GM18505 (cell line): ENCODE results near the gene KRTAP10-4.
"Not testable (repeated sequence)": the region's sequence is repeated elsewhere in the genome, so short reads cannot be mapped to it uniquely, and the experiment has no call there.

Experiments
- ATAC-seq: cut with Tn5 transposase; IDR thresholded peaks from one replicate; pipeline ENCODE4 v1.9.1; 2021; ENCODE audit not compliant: unreplicated experiment
- POLR2A ChIP-seq: IDR thresholded peaks from 4 replicates; pipeline ENCODE4 v1.6.1; 2011; ENCODE audit warnings: borderline replicate concordance; ENCODE audit not compliant: insufficient read depth, insufficient read length; ENCODE audit errors: extremely low read depth

The KRTAP10-4 gene

DNA sequence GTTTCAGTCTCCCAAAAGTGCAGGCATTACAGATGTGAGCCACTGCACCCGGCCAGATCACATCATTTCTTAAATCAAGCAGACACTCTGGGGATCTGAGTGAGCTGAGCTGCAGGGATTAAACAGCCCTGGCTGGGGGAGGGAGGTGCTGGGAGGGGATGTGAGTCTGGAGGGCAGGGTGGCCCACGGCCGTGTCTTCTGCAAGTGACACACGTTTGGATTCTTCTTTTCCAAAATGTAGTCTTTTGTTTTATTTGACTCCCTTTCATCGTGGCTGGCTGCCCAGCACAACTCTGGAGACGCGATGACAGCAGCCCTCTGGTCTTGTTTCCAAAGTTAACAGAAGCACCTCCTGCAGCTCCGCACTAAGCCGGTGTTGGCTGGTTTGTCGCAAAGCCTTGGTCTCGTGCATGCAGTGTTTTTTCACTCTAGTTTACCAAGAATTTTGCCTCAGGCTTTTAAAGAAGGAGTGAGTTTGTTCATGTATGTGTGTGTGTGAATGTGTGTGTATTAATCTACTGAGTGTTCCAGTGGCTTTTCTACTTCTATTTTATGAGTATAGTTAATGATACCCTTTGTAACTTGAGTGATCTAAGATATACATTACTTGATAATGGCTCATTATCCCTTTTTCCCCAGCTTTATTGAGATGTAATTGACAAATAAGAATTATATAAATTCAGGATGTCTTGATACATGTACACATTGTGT, 9.7 kb downstream of the KRTAP10-4 start:
- ATAC-seq = no peak
- TF ChIP-seq POLR2A = no peak

DNA sequence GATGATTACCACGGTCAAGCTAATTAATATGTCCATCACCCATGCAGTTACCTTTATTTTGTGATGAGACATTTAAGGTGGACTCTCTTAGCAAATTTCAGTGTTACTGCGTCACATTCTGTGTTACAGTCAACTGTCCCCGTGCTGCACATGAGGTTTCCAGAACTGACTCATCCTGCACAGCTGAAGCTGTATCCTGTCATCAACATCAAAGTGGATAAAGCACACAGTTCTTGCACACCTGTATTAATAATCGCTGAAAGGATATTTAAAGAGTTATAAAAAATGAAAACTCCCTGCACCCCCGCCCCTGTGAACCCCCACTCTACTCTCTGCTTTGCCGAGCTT, 10.2 kb downstream of the KRTAP10-4 start:
- ATAC-seq = no peak
- TF ChIP-seq POLR2A = no peak

DNA sequence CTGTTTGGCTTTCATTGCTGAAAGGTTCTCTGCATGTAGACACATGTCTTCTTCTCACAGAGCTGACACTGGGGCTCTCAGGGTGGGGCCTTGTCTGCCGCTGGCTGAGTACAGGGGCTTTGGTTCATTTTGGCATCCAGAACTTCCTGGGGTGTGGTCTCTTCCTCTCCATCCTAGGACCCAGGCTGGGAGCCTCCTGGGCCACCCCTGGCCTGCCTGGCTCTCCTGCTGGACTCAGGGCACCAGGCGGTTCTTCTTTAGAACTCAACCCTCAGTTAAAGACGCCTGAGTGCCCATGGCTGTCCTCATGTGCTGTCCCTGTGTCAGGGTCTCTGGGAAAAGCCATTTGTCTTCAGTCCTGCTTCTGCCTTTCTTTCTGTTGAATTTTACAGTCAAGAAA, 12.4 kb downstream of the KRTAP10-4 start:
- no peak for TF ChIP-seq POLR2A
- no peak for ATAC-seq

DNA sequence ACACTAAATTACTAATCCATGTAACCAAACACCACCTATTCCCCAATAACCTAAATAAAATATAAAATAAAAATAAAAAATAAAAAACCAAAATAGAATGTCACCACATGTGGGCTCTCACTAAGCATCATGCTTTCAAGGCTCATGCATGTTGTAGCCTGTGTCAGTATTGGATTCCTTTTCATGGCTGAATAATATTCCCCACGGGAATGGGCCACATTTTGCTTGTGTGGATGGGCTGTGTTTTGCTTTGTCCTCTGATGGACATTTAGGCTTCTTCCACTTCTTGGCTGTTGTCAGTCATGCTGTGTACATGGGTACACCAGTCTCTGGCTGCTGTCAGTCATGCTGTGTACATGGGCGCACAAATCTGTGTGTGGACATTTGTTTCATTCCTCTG, 15.6 kb downstream of the KRTAP10-4 start:
- no peak for ATAC-seq
- TF ChIP-seq POLR2A = no peak

DNA sequence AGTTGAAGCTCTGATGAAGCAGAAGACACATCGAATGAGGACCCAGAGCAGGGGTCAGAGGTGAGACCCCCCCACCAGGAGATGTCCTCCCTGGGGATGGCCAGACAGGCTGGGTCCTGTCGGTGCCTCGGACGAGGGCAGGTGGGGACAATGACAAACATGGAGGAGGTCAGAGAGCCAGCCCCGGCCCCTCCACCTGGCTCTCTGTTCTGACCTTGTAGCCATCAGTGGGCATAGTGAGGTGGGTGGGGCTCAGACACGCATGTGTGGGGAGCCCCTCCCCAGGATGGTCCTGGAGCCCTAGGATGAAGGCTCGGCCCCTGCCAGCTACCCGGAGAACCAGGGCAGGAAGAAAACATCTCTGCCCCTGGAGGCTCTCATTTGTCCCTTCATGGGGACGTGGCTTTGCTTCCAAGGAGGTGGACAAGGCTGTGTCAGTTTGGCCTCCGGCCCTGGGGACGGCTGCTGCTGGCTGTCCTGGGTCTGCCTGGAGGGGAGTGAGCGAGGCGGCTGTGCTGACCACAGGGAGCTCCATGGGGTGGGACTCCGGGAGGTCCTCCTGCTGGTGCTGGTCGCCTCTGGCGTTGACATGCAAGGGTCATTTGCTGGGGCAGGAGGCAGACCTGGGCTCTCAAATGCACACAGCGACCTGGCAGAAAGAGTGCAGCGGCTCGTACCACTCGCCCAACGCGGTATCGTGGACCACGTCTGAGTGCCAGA, 16.2 kb downstream of the KRTAP10-4 start:
- no peak for ATAC-seq
- no peak for TF ChIP-seq POLR2A

DNA sequence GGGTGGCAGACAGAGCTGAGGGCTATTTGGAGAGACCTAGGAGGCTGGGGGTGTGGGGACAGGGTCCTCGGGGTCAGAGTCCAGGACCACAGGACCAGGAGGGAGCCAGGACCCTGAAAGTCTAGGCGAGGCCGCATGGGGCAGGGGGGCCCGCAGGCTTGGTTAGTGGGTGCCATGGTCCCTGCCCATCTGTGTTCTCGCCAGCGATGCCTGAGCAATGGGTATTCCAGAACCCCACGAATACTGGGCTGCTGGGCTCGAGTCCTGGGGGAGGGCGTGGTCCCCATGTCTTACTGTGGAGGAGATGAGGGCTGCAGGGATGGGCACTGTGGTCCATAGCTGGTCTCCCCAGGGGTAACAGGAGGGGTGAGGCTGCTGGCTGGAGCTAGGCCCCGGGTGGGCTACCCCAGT, 16.8 kb downstream of the KRTAP10-4 start:
- no peak for ATAC-seq
- TF ChIP-seq POLR2A = no peak

DNA sequence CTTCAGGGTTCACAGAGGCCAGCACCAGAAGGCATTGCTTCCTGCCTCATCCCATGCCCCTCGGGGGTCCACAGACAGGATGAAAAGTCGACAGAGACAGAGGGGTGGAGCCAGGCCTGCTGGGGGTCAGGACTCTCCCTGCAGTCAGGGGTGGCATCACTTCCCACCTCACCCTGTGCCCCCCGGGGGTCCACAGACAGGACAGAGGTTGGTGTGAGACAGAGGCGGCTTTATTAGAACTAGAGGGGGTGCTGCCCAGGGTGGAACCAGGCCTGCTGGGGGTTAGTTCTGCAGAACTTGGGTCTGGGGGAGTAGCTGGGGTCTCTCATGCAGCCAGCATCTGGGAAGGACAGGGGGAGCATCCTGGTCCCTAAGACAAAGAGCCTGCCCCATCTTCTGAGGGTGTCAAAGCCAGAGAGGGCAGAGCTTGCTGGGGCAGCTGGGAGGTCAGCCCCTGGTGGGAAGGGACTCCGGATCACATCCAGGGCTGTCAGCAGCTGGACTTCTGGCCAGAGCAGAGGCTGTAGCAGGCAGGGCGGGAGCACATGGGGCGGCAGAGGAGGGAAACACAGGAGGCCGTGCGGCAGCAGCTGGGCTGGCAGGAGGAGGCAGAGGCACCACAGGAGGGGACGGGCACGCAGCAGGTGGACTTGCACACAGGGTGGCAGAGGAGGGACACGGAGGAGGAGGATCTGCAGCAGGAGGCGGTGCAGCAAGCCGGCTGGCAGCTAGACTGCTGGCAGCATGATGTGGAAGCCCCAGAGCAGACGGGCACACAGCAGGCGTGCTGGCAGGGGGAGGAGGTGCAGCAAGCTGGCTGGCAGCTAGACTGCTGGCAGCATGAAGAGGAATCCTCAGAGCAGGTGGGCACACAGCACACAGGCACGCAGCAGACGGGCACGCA, 17.6 kb downstream of the KRTAP10-4 start:
- ATAC-seq = not testable (repeated sequence)

DNA sequence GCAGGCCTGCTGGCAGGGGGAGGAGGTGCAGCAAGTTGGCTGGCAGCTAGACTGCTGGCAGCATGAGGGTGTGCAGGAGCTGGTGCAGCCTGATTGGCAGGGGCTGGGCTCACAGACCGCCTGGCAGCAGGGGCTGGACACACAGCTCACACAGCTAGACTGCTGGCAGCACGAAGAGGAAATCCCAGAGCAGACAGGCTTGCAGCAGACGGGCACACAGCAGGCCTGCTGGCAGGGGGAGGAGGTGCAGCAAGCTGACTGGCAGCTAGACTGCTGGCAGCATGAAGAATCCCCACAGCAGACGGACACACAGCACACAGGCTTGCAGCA, 18.2 kb downstream of the KRTAP10-4 start:
- not testable (repeated sequence) for ATAC-seq

DNA sequence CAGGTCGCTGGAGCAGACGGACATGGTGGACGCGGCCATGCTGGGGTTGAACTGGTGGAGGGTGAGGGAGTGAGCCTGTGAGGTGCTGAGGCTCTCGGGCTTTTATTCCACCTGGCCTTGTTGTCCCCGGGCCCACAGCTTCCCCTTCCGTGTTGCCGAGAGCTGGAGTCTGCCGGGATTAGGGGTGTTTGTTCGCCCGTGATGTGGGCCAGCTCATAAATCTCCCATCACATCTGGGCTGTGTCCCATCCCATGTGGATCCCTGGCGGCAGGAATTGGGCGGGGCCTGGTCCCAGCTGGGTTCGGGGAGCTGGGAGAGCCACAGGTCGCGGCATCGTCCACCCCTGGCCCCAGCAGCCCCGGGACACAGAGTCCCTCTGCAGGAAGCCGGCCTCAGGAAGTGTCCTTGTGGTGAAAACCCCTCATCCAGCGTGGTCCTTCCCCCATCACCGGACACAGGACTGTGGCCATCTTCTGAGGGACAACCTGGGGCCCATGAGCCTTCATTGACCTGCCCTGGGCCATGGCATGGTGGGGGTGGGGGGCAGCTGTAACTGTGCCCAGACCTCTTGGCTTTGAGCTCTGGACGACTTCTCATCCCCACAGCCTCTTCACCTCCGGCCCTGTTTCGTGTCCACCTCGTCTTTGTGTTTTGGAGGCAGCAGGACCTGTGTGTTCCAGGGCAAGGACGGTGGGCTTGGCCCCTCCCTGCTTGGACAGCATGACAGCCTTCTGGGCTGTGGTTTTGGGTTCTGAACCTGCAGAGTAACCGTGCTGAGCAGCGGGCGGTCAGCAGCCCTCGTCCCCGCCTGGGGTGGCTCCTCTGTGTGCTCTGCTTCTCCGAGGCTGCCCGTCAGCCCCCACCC, 19.1 kb downstream of the KRTAP10-4 start, which contains the start of gene KRTAP10-6:
KRTAP10-6 (minus strand) TSS at position 60 of the 866 bp plus-strand sequence; CDS start at position 39, 21 bp downstream.
- no peak for TF ChIP-seq POLR2A
- no peak for ATAC-seq

DNA sequence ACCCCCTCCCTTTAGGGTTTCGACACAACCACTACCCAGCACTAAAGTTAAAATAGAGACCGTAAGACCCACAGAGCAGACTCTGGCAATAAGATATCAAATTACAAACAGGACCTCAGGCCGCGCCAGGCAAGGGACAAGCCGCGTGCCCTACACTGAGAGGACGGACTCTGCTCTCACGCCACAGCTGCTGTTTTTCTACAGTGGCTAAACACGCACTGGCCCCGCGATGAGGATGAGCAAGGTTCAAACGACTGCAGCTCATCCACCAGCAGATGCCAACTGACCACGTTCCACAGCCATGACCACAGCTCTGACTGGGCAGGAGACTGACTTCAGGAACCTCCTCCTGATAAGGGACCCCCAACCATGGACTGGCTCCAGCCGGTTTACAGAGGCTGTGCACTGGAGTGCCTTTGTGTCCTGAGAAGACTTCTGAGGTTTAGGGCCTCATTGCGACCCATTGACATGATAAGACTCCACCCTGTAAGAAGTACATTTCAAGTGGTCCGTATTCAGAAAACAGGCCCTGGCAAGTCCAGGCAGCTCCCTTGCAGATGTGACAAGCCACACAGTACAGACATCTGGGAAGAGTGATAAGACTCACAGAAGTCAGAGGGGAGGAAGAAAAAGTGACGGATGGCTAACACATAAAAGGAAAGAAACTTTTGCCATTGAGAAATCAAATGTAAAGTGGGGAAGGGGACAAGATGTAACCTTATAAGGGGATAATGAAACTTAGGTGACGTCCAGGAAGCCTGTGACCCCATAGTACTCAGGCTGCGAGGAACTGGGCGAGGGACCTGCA, 20.3 kb downstream of the KRTAP10-4 start:
- no peak for TF ChIP-seq POLR2A
- ATAC-seq = no peak

DNA sequence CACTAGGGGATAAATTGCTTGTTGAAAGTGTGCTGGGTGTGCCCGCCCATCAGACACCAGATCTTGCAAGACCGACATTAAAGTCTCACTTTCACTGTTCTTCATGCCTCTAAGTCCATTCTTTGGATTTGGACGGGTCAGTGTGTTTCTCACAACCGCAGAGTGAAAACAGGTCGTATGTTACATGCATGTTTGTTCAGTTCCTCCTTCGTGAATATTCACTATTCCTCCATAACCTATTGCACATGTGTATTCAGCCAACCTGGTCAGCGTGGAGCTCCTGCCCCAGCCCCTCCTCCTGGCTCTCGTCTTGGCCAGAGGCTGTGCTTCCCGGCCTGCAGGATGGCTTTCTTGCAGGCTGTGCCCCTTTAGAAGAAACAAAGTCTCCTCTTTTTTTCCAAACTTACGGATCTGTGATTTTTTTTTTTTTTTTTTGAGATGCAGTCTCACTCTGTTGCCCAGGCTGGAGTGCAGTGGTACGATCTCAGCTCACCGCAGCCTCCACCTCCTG, 20.9 kb downstream of the KRTAP10-4 start:
- ATAC-seq = no peak

DNA sequence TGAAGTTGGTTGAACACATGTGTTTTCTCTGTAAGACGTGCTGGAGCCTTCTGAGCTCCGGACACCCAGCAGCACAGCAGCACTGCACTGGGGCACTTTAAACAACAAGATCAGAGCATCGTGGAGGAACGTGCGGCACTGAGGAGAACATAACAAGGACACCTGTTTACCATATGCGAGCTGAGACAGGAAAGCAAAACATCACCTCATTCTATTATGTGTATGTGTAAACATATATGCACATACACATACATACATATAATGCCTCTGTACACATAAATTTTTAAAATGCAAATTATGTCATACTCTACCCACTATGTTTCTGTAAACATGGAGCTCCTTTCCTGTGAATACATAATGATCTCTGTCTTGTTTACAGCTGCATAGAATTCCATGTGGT, 22.0 kb downstream of the KRTAP10-4 start:
- no peak for TF ChIP-seq POLR2A
- no peak for ATAC-seq

More for the DNA sequence above, 20.9 kb downstream of the KRTAP10-4 start:
- no peak for TF ChIP-seq POLR2A
